Testis (tissue), 2 donors: ENCODE data around the gene RGN.
"Not testable (repeated sequence)": the region's sequence is repeated elsewhere in the genome, so short reads cannot be mapped to it uniquely, and the experiment has no call there.

Experiments used
- POLR2A ChIP-seq: fragments of 450-650 bp; IDR thresholded peaks from one replicate; pipeline ENCODE4 v1.6.1; 2017; ENCODE audit warnings: antibody characterized with exemption, mild to moderate bottlenecking, moderate library complexity
- TF ChIP-seq, protein P1 (sequence below), 3 experiments: fragments of 450-650 bp in 2 of 3; fragments of 200-600 bp in 1 of 3; sonication (generic) in 1 of 3; IDR thresholded peaks; one replicate each; pipeline ENCODE4 v1.5.1; 2016 to 2019; ENCODE audit warnings: antibody characterized with exemption in 3 of 3, mild to moderate bottlenecking in 2 of 3, moderate library complexity in 1 of 3

DNA sequence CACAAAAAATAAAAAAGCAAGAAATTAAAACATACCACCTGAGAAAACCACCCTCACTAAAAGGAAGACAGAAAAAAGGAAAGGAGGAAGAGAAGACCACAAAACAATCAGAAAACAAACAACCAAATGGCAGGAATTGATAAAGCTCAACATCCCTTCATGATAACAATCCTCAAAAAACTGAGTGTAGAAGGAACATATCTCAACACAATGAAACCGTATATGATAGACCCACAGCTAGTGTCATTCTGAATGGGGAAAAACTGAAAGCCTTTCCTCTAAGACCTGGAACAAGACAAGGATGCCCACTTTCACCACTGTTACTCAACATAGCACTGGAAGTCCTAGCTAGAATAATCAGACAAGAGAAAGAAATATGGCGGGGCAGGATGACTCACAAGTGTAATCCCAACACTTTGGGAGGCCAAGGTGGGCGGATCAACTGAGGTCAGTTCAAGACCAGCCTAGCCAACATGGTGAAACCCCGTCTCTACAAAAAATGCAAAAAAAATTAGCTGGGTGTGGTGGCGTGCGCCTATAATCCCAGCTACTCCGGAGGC is 38.4 kb downstream of the RGN start:
- TF ChIP-seq, protein P1, sequence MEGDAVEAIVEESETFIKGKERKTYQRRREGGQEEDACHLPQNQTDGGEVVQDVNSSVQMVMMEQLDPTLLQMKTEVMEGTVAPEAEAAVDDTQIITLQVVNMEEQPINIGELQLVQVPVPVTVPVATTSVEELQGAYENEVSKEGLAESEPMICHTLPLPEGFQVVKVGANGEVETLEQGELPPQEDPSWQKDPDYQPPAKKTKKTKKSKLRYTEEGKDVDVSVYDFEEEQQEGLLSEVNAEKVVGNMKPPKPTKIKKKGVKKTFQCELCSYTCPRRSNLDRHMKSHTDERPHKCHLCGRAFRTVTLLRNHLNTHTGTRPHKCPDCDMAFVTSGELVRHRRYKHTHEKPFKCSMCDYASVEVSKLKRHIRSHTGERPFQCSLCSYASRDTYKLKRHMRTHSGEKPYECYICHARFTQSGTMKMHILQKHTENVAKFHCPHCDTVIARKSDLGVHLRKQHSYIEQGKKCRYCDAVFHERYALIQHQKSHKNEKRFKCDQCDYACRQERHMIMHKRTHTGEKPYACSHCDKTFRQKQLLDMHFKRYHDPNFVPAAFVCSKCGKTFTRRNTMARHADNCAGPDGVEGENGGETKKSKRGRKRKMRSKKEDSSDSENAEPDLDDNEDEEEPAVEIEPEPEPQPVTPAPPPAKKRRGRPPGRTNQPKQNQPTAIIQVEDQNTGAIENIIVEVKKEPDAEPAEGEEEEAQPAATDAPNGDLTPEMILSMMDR (IDR thresholded peaks at IDR 0.05), result not testable (repeated sequence)
- not testable (repeated sequence) for TF ChIP-seq POLR2A
